CD4-positive, alpha-beta T cell (primary cell): ENCODE results near the gene ZNF445. TPM values are rescaled to one million over a fixed set of nuclear protein-coding genes. Genes with fewer than 3 reads are reported as not detected.

ENCODE experiments used
- ATAC-seq: fragments of 200-7000 bp; cut with Tn5 transposase; one replicate; pipeline ENCODE4 v1.10.0; 2022; ENCODE audit warnings: mild to moderate bottlenecking; ENCODE audit not compliant: poor library complexity
- CTCF ChIA-PET: fragments of 350-600 bp; sonication (Branson Sonifier 250); formaldehyde crosslinking; loops from one replicate; lab custom pipeline; 2021; ENCODE audit warnings: antibody characterized with exemption, inconsistent platforms; lab: Charles Lee
- POLR2A ChIA-PET: fragments of 350-600 bp; sonication (Branson Sonifier 250); formaldehyde crosslinking; loops from one replicate; lab custom pipeline; 2021; ENCODE audit warnings: antibody characterized with exemption, inconsistent platforms; lab: Charles Lee
- DNase-seq, 14 experiments: peaks; one replicate each; pipeline ENCODE4 v3.0.0-alpha.2; 2013 to 2020; ENCODE audit warnings: mixed read lengths in 2 of 14
- H3K27ac ChIP-seq, 2 donors: one replicate each; pipeline versions ENCODE4 v1.5.1 to v1.7.0; 2013; ENCODE audit warnings: low read length in 2 of 2, low read depth in 1 of 2, mild to moderate bottlenecking in 1 of 2
- H3K27me3 ChIP-seq, 2 experiments: 1 replicate in 1 of 2; 2 replicates in 1 of 2; pipeline versions ENCODE4 v1.6.1 to v1.7.0; 2013; ENCODE audit warnings: low read length in 2 of 2, control low read depth in 1 of 2, mild to moderate bottlenecking in 1 of 2, moderate library complexity in 1 of 2; ENCODE audit not compliant: insufficient read depth in 2 of 2, control insufficient read depth in 1 of 2
- H3K36me3 ChIP-seq: one replicate; pipeline ENCODE4 v1.6.1; 2013; ENCODE audit warnings: low read length, control low read depth; ENCODE audit not compliant: insufficient read depth
- H3K4me1 ChIP-seq: one replicate; pipeline ENCODE4 v1.6.1; 2013; ENCODE audit warnings: low read length, control low read depth; ENCODE audit not compliant: insufficient read depth
- H3K4me3 ChIP-seq: one replicate; pipeline ENCODE4 v1.5.1; 2013; ENCODE audit warnings: mild to moderate bottlenecking, low read length, moderate library complexity
- H3K9me3 ChIP-seq, 2 experiments: 1 replicate in 1 of 2; 2 replicates in 1 of 2; pipeline versions ENCODE4 v1.6.1 to v1.7.0; 2013; ENCODE audit warnings: low read length in 2 of 2, mild to moderate bottlenecking in 2 of 2, control low read depth in 1 of 2, moderate library complexity in 1 of 2; ENCODE audit not compliant: control insufficient read depth in 1 of 2, insufficient read depth in 1 of 2
- H3K27ac Mint-ChIP-seq: one replicate; pipeline ENCODE4 v1.8.0; 2020; ENCODE audit warnings: mixed read lengths
- H3K27me3 Mint-ChIP-seq: one replicate; pipeline ENCODE4 v1.8.0; 2021; ENCODE audit warnings: mixed read lengths
- H3K36me3 Mint-ChIP-seq: one replicate; pipeline ENCODE4 v1.8.0; 2021; ENCODE audit warnings: low read depth, mixed read lengths
- H3K4me1 Mint-ChIP-seq: one replicate; pipeline ENCODE4 v1.8.0; 2021; ENCODE audit warnings: low read depth, mixed read lengths
- H3K4me3 Mint-ChIP-seq: one replicate; pipeline ENCODE4 v1.8.0; 2020; ENCODE audit warnings: mild to moderate bottlenecking, mixed read lengths
- H3K9me3 Mint-ChIP-seq: one replicate; pipeline ENCODE4 v1.8.0; 2020; ENCODE audit warnings: mixed read lengths
- intact Hi-C, 2 experiments: fragments of 100-400 bp; cut with DNase I in 1 of 2; cut with micrococcal nuclease in 1 of 2; formaldehyde crosslinking; loops; one replicate each; pipeline versions ENCODE4 v1.15.1 to v1.9.0; 2023 to 2025; cut with DNase I, micrococcal nuclease
- total RNA-seq, 174 experiments: library from RNA in 2 of 174; stranded (reverse) in 2 of 174; gene quantifications; one replicate each; pipeline ENCODE4 v1.2.3 and lab custom pipeline; 2021 to 2026
- TF ChIP-seq, protein P1 (sequence below): fragments of 200-600 bp; IDR thresholded peaks from one replicate; pipeline ENCODE4 v1.8.0; 2022; ENCODE audit warnings: antibody characterized with exemption, mild to moderate bottlenecking

The ZNF445 gene
- total RNA-seq, 2 experiments from 2014 or later, result 6.1 to 6.6 TPM

DNA sequence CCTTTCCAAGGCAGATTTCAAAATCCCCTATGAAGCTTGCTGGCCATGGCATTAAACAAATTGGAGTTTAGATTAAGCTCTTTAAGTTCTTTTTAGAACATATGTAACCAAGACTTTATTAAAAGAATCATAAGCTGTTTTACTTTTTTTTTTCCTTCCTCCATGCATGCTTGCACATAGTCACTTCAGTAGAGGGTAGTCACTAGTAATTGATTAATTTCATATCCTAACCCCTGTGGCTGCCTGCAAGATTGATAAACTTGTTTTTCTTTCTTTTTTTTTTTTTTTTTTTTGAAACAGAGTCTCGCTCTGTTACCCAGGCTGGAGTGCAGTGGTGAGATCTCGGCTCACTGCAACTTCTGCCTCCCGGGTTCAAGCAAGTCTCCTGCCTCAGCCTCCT is 44.3 kb upstream of the ZNF445 start:
- Mint-ChIP-seq H3K4me3 (no peak overlapping the region), H3K9me3 (no peaks in the 10 kb centered on the region), H3K4me1 (no peaks in the 10 kb centered on the region), H3K36me3 (no peaks in the 10 kb centered on the region), H3K27me3 (peaks cover 68% of the 10 kb centered on the region), H3K27ac (no peak overlapping the region)
- H3K9me3 ChIP-seq, result no peaks in the 10 kb centered on the region
- H3K4me1 ChIP-seq, result no peaks in the 10 kb centered on the region
- ATAC-seq (no peak), DNase-seq (no peak)
- H3K36me3 ChIP-seq, result no peaks in the 10 kb centered on the region
- intact Hi-C loops, result no loop called here
- H3K27ac ChIP-seq, result no peak overlapping the region
- TF ChIP-seq, protein P1, sequence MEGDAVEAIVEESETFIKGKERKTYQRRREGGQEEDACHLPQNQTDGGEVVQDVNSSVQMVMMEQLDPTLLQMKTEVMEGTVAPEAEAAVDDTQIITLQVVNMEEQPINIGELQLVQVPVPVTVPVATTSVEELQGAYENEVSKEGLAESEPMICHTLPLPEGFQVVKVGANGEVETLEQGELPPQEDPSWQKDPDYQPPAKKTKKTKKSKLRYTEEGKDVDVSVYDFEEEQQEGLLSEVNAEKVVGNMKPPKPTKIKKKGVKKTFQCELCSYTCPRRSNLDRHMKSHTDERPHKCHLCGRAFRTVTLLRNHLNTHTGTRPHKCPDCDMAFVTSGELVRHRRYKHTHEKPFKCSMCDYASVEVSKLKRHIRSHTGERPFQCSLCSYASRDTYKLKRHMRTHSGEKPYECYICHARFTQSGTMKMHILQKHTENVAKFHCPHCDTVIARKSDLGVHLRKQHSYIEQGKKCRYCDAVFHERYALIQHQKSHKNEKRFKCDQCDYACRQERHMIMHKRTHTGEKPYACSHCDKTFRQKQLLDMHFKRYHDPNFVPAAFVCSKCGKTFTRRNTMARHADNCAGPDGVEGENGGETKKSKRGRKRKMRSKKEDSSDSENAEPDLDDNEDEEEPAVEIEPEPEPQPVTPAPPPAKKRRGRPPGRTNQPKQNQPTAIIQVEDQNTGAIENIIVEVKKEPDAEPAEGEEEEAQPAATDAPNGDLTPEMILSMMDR, result no peak
- CTCF ChIA-PET, result no interaction called here
- no peak overlapping the region for H3K4me3 ChIP-seq
- H3K27me3 ChIP-seq, result peaks cover 16 to 18% of the 10 kb centered on the region in 2 experiments
- POLR2A ChIA-PET, result no interaction called here

DNA sequence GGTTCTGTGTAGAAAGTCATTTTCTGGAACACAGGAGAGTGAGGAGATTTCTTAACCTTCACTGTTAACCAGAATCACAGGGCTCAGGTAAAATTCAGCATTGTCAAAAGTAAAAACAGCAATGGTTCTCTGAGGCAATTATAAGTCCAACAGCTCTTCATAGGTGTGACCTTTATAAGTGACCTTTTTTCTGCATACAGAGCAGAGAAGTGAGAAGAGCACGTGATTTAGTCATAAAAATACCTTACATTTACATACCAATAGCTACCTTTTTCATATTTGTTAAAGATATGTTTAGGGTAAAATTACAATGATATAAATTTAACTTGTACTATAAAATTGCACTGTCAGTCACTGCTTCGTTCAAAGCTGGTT is 41.3 kb upstream of the ZNF445 start:
- no peaks in the 10 kb centered on the region for H3K9me3 Mint-ChIP-seq
- H3K27me3 Mint-ChIP-seq, result peaks cover 48% of the 10 kb centered on the region
- ChIA-PET CTCF (interaction anchor here (1.0 kb wide), 1 partner anchor 15 kb away, joined by 3 read pairs; no protein-coding TSS in a partner anchor), POLR2A (no interaction called here)
- H3K4me3 ChIP-seq, result no peak overlapping the region
- no peak for ATAC-seq
- no peak for DNase-seq
- no peaks in the 10 kb centered on the region for H3K36me3 ChIP-seq
- H3K27me3 ChIP-seq, result peaks cover 6 to 14% of the 10 kb centered on the region in 2 experiments
- no peak overlapping the region for H3K27ac ChIP-seq
- no peaks in the 10 kb centered on the region for H3K9me3 ChIP-seq
- no peak overlapping the region for H3K27ac Mint-ChIP-seq
- no peaks in the 10 kb centered on the region for H3K36me3 Mint-ChIP-seq
- intact Hi-C loops, result loop anchor here (10.0 kb wide), 2 partner anchors 84 to 106 kb away; partner anchors contain the start of gene ZNF197 (in 1 of the 2)
- TF ChIP-seq, protein P1, result no peak
- H3K4me1 Mint-ChIP-seq, result no peaks in the 10 kb centered on the region
- H3K4me3 Mint-ChIP-seq, result no peak overlapping the region
- no peaks in the 10 kb centered on the region for H3K4me1 ChIP-seq

DNA sequence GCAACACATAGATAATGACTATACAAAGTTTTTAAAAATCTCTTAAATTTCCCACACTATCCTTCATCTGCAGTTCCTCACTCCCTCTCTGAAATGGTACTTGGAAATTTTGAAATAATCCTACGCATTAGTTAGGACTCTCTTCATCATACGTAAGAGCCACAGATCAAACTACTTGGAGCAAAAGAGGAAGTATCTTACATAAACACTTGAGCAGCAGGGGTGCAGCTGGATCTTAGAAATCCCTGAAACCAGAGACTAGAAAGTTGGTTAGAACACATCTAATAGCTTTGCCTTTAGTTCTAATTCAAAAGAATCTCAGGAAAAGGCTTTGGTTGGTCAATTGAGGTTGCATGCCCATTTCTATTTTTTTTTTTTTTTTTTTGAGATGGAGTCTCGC is 38.8 kb upstream of the ZNF445 start:
- Mint-ChIP-seq H3K9me3 (no peaks in the 10 kb centered on the region), H3K36me3 (no peaks in the 10 kb centered on the region), H3K27ac (no peak overlapping the region), H3K4me1 (peaks cover 8% of the 10 kb centered on the region), H3K27me3 (peaks cover 30% of the 10 kb centered on the region), H3K4me3 (no peak overlapping the region)
- H3K4me3 ChIP-seq, result no peak overlapping the region
- no peak overlapping the region for H3K27ac ChIP-seq
- no peak for DNase-seq
- ChIA-PET POLR2A (no interaction called here), CTCF (no interaction called here)
- intact Hi-C loops, result loop anchor here (10.0 kb wide), 2 partner anchors 81 to 109 kb away; partner anchors contain the start of gene ZNF197 (in 1 of the 2)
- no peaks in the 10 kb centered on the region for H3K9me3 ChIP-seq
- H3K36me3 ChIP-seq, result no peaks in the 10 kb centered on the region
- ATAC-seq, result no peak
- peaks cover 9% of the 10 kb centered on the region for H3K4me1 ChIP-seq
- peaks cover 4 to 7% of the 10 kb centered on the region in 2 experiments for H3K27me3 ChIP-seq
- TF ChIP-seq, protein P1, result no peak
